MM.1S (cell line): Measurements from ENCODE around the gene SPP1.
"Not testable (repeated sequence)": the region's sequence is repeated elsewhere in the genome, so short reads cannot be mapped to it uniquely, and the experiment has no call there.

Experiments used
- DNase-seq: peaks from one replicate; pipeline ENCODE4 v3.0.0-alpha.2; 2015
- H2AFZ ChIP-seq: fragments of 300-600 bp; sonication (generic); 2 replicates; pipeline ENCODE4 v1.6.0; 2016; ENCODE audit warnings: antibody characterized with exemption, low read length
- H3F3A ChIP-seq: fragments of 300-600 bp; sonication (generic); 2 replicates; pipeline ENCODE4 v1.6.1; 2016; ENCODE audit warnings: mild to moderate bottlenecking, antibody characterized with exemption, low read length, moderate library complexity, mixed read lengths; ENCODE audit not compliant: insufficient read depth
- H3K27ac ChIP-seq: fragments of 300-600 bp; sonication (generic); 2 replicates; pipeline ENCODE4 v1.5.1; 2016; ENCODE audit warnings: mild to moderate bottlenecking, low read length
- H3K27me3 ChIP-seq: fragments of 300-600 bp; sonication (generic); replicated peaks from 2 replicates; pipeline ENCODE4 v1.6.0; 2016; ENCODE audit warnings: low read length; ENCODE audit not compliant: insufficient read depth
- H3K36me3 ChIP-seq: fragments of 300-600 bp; sonication (generic); replicated peaks from 2 replicates; pipeline ENCODE4 v1.6.1; 2016; ENCODE audit warnings: mild to moderate bottlenecking, low read length, mixed read lengths; ENCODE audit not compliant: insufficient read depth
- H3K4me1 ChIP-seq: fragments of 300-600 bp; sonication (generic); 2 replicates; pipeline ENCODE4 v1.6.1; 2016; ENCODE audit warnings: low read length, mixed read lengths
- H3K4me2 ChIP-seq: fragments of 300-600 bp; sonication (generic); 2 replicates; pipeline ENCODE4 v1.6.0; 2016; ENCODE audit warnings: low read depth, low read length
- H3K4me3 ChIP-seq: fragments of 300-600 bp; sonication (generic); 2 replicates; pipeline ENCODE4 v1.5.1; 2016; ENCODE audit warnings: low read length, mixed read lengths
- H3K79me2 ChIP-seq: fragments of 300-600 bp; sonication (generic); 2 replicates; pipeline ENCODE4 v1.6.1; 2016; ENCODE audit warnings: mixed run types, low read length, mixed read lengths
- H3K9ac ChIP-seq: fragments of 300-600 bp; sonication (generic); 2 replicates; pipeline ENCODE4 v1.6.1; 2016; ENCODE audit warnings: low read length, mixed read lengths
- H3K9me2 ChIP-seq: fragments of 300-600 bp; sonication (generic); replicated peaks from 2 replicates; pipeline ENCODE4 v1.6.1; 2016; ENCODE audit warnings: mild to moderate bottlenecking, low read length, mixed read lengths; ENCODE audit not compliant: insufficient read depth
- H3K9me3 ChIP-seq: fragments of 300-600 bp; sonication (generic); replicated peaks from 2 replicates; pipeline ENCODE4 v1.6.1; 2016; ENCODE audit warnings: mild to moderate bottlenecking, low read length, mixed read lengths; ENCODE audit not compliant: insufficient read depth
- H4K20me1 ChIP-seq: fragments of 300-600 bp; sonication (generic); 2 replicates; pipeline ENCODE4 v1.6.1; 2016; ENCODE audit warnings: mild to moderate bottlenecking, low read length, moderate library complexity, mixed read lengths; ENCODE audit not compliant: insufficient read depth
- CTCF ChIP-seq: fragments of 300-600 bp; sonication (generic); IDR thresholded peaks from 2 replicates; pipeline ENCODE4 v1.5.1; 2016; ENCODE audit warnings: antibody characterized with exemption, low read length, mixed read lengths
- EZH2 ChIP-seq: fragments of 300-600 bp; sonication (generic); optimal IDR thresholded peaks from 2 replicates; pipeline ENCODE3; 2017; ENCODE audit warnings: low read depth, mild to moderate bottlenecking, antibody characterized with exemption, low read length, mixed read lengths
- EZH2phosphoT487 ChIP-seq: fragments of 300-600 bp; sonication (generic); IDR thresholded peaks from 2 replicates; pipeline ENCODE4 v1.6.1; 2018; ENCODE audit warnings: antibody characterized with exemption, low read length

Gene SPP1

GRCh38 chr4:87938746-87939145 lies 36.8 kb upstream of the SPP1 start:
- no peak for TF ChIP-seq CTCF
- TF ChIP-seq EZH2 = no peak
- no peak for TF ChIP-seq EZH2phosphoT487

GRCh38 chr4:87939978-87940690 lies 35.4 kb upstream of the SPP1 start:
- no peaks in the 10 kb centered on the region for H3F3A ChIP-seq
- no peak for DNase-seq
- no peak overlapping the region for H3K4me3 ChIP-seq
- H3K4me1 ChIP-seq = no peaks in the 10 kb centered on the region
- TF ChIP-seq EZH2 = no peak
- no peak for TF ChIP-seq CTCF
- no peak for TF ChIP-seq EZH2phosphoT487
- no peaks in the 10 kb centered on the region for H3K36me3 ChIP-seq
- H3K9ac ChIP-seq = no peak overlapping the region
- H4K20me1 ChIP-seq = no peaks in the 10 kb centered on the region
- H2AFZ ChIP-seq = no peak overlapping the region
- H3K27ac ChIP-seq = no peak overlapping the region
- H3K79me2 ChIP-seq = no peaks in the 10 kb centered on the region
- H3K27me3 ChIP-seq = no peaks in the 10 kb centered on the region
- no peaks in the 10 kb centered on the region for H3K9me3 ChIP-seq
- H3K4me2 ChIP-seq = no peak overlapping the region
- no peaks in the 10 kb centered on the region for H3K9me2 ChIP-seq

More at GRCh38 chr4:87938746-87939145, 36.8 kb upstream of the SPP1 start:
- Histone ChIP-seq H3K4me2 (no peak overlapping the region), H3K4me1 (no peaks in the 10 kb centered on the region), H3K27ac (no peak overlapping the region), H3K4me3 (no peak overlapping the region), H4K20me1 (no peaks in the 10 kb centered on the region), H3K9me3 (no peaks in the 10 kb centered on the region), H3F3A (no peaks in the 10 kb centered on the region), H3K79me2 (no peaks in the 10 kb centered on the region), H3K27me3 (no peaks in the 10 kb centered on the region), H3K9me2 (no peaks in the 10 kb centered on the region), H3K36me3 (no peaks in the 10 kb centered on the region), H2AFZ (no peak overlapping the region), H3K9ac (no peak overlapping the region)
- DNase-seq = no peak

GRCh38 chr4:87940809-87941208 lies 34.7 kb upstream of the SPP1 start:
- not testable (repeated sequence) for H3K27me3 ChIP-seq, DNase-seq, H3K4me1 ChIP-seq, H3K4me3 ChIP-seq, H3K9ac ChIP-seq, H3K4me2 ChIP-seq, H3K27ac ChIP-seq, H3K36me3 ChIP-seq, H4K20me1 ChIP-seq, H3K9me2 ChIP-seq, H3K79me2 ChIP-seq, H3F3A ChIP-seq, H3K9me3 ChIP-seq, H2AFZ ChIP-seq

- no peak overlapping the region for H3K4me2 ChIP-seq
- no peaks in the 10 kb centered on the region for H3K79me2 ChIP-seq
- no peaks in the 10 kb centered on the region for H4K20me1 ChIP-seq
- no peak overlapping the region for H3K9ac ChIP-seq
- no peak overlapping the region for H3K4me3 ChIP-seq
- H2AFZ ChIP-seq = no peak overlapping the region
- no peaks in the 10 kb centered on the region for H3K4me1 ChIP-seq
- H3K27me3 ChIP-seq = no peaks in the 10 kb centered on the region
- H3F3A ChIP-seq = no peaks in the 10 kb centered on the region
- H3K27ac ChIP-seq = no peak overlapping the region
- H3K36me3 ChIP-seq = no peaks in the 10 kb centered on the region
- TF ChIP-seq EZH2 (no peak), EZH2phosphoT487 (no peak), CTCF (no peak)
- no peaks in the 10 kb centered on the region for H3K9me2 ChIP-seq
- DNase-seq = no peak
- no peaks in the 10 kb centered on the region for H3K9me3 ChIP-seq
Measured at GRCh38 chr4:87941537-87942392, 33.7 kb upstream of the SPP1 start.
